K562 (cell line): ENCODE results near the gene ZNF385C. TPM values are rescaled to one million over a fixed set of nuclear protein-coding genes. Genes with fewer than 3 reads are reported as not detected.

ENCODE experiments used
- ATAC-seq: fragments of 200-7000 bp; cut with Tn5 transposase; 3 replicates; pipeline ENCODE4 v1.9.1; 2020; ENCODE audit warnings: moderate library complexity
- BruUV-seq: library from RNA; stranded (reverse); fragments of 400-500 nt; replicated peaks from 2 replicates; lab custom pipeline; 2021; lab: Mats Ljungman, UMichigan
- CTCF ChIA-PET: fragments of 300-600 bp; formaldehyde crosslinking; extraction: SDS; loops from one replicate; lab custom pipeline; 2021; ENCODE audit warnings: low intra/inter-chr PET ratio; lab: Yijun Ruan, JAX
- POLR2A ChIA-PET: fragments of 300-600, 350-650 bp; sonication (Branson Sonifier 250); formaldehyde crosslinking; extraction: SDS; loops from one replicate; lab custom pipeline; 2021; ENCODE audit warnings: antibody characterized with exemption, inconsistent platforms; lab: Yijun Ruan, JAX
- DNase-seq, 4 experiments: peaks; one replicate each; pipeline versions ENCODE4 v3.0.0 to v3.0.0-alpha.2; 2011 to 2018; ENCODE audit warnings: low spot score in 3 of 4, mixed read lengths in 3 of 4; ENCODE audit errors: extremely low read depth in 1 of 4
- FAIRE-seq: peaks from 2 replicates; lab custom pipeline; 2011; peaks lifted over from hg19 to GRCh38; lab: Jason Lieb, UNC
- H2AFZ ChIP-seq: 2 replicates; pipeline ENCODE4 v1.6.0; 2011; ENCODE audit warnings: low read depth, low read length, control low read depth, inconsistent platforms
- H3K27ac ChIP-seq: fragments of 200-600 bp; 3 replicates; pipeline ENCODE4 v1.8.0; 2011; ENCODE audit warnings: low read depth, mild to moderate bottlenecking, control low read depth, inconsistent platforms, low read length, moderate library complexity, mixed read lengths; ENCODE audit errors: extremely low read depth
- H3K27me3 ChIP-seq, 2 experiments: fragments of 300-600 bp in 1 of 2; 2 replicates in 1 of 2; 3 replicates in 1 of 2; pipeline versions ENCODE4 v1.6.0 to v1.8.0; 2011; ENCODE audit warnings: inconsistent platforms in 2 of 2, low read length in 2 of 2, mild to moderate bottlenecking in 1 of 2, mixed read lengths in 1 of 2, moderate library complexity in 1 of 2; ENCODE audit not compliant: control insufficient read depth in 2 of 2, insufficient read depth in 2 of 2
- H3K36me3 ChIP-seq: fragments of 300-600 bp; 3 replicates; pipeline ENCODE4 v1.8.0; 2011; ENCODE audit warnings: mild to moderate bottlenecking, low read length, inconsistent platforms; ENCODE audit not compliant: control insufficient read depth, insufficient read depth
- H3K4me1 ChIP-seq, 2 experiments: fragments of 200-600 bp in 1 of 2; replicated peaks in 1 of 2; 2 replicates in 1 of 2; 3 replicates in 1 of 2; pipeline versions ENCODE4 v1.5.1 to v1.8.0; 2011; ENCODE audit warnings: inconsistent platforms in 2 of 2, low read length in 2 of 2, mild to moderate bottlenecking in 1 of 2, mixed read lengths in 1 of 2, moderate library complexity in 1 of 2; ENCODE audit not compliant: control insufficient read depth in 2 of 2, insufficient read depth in 2 of 2
- H3K4me2 ChIP-seq: 2 replicates; pipeline ENCODE4 v1.6.1; 2011; ENCODE audit warnings: low read length, control low read depth, inconsistent platforms, mixed read lengths; ENCODE audit not compliant: insufficient read depth
- H3K4me3 ChIP-seq: fragments of 200-600 bp; sonication (generic), shearing (Covaris generic); 2 replicates; pipeline ENCODE4 v1.5.1; 2016; ENCODE audit warnings: control low read depth, inconsistent platforms
- H3K79me2 ChIP-seq: fragments of 200-600 bp; 3 replicates; pipeline ENCODE4 v1.8.0; 2011; ENCODE audit warnings: low read length, inconsistent platforms; ENCODE audit not compliant: control insufficient read depth, insufficient read depth
- H3K9ac ChIP-seq, 2 experiments: 2 replicates each; pipeline versions ENCODE4 v1.6.0 to v1.6.1; 2011; ENCODE audit warnings: low read depth in 2 of 2, low read length in 2 of 2, control low read depth in 1 of 2, inconsistent platforms in 1 of 2, mild to moderate bottlenecking in 1 of 2, mixed read lengths in 1 of 2; ENCODE audit not compliant: insufficient read depth in 1 of 2
- H3K9me1 ChIP-seq: one replicate; pipeline ENCODE4 v1.6.0; 2011; ENCODE audit warnings: inconsistent platforms, mild to moderate bottlenecking, low read length, moderate library complexity; ENCODE audit not compliant: control insufficient read depth, insufficient read depth
- H3K9me3 ChIP-seq: replicated peaks from 2 replicates; pipeline ENCODE4 v1.5.1; 2011; ENCODE audit warnings: low read depth, low read length, inconsistent platforms; ENCODE audit not compliant: control insufficient read depth, insufficient read depth
- H4K20me1 ChIP-seq: replicated peaks from 2 replicates; pipeline ENCODE4 v1.6.1; 2011; ENCODE audit warnings: low read length, inconsistent platforms, mixed read lengths; ENCODE audit not compliant: control insufficient read depth, insufficient read depth
- NFIC ChIP-seq: fragments of 450-650 bp; IDR thresholded peaks from 2 replicates; pipeline ENCODE4 v1.6.1; 2017; ENCODE audit warnings: mild to moderate bottlenecking, inconsistent platforms
- POLR2G ChIP-seq: fragments of 200-400 bp; formaldehyde crosslinking; IDR thresholded peaks from 2 replicates; pipeline ENCODE4 v1.6.1; 2017; ENCODE audit warnings: low read depth, mild to moderate bottlenecking, antibody characterized with exemption, low read length, moderate library complexity
- WGBS: fragments of 100-300 bp; shearing (Covaris generic); methylation state at CpG from one replicate; pipeline ENCODE4 v1.1.6; 2016; ENCODE audit warnings: low coverage, mixed read lengths; ENCODE audit not compliant: insufficient coverage; ENCODE audit errors: missing lambda C conversion rate; 5-methylcytosine and 5-hydroxymethylcytosine counted together
- in situ Hi-C: fragments of 300-500 bp; cut with MboI; formaldehyde crosslinking; loops from 4 replicates; pipeline ENCODE4 v1.15.0; 2018; ENCODE audit warnings: inconsistent platforms, mixed read lengths
- intact Hi-C: fragments of 100-400 bp; cut with micrococcal nuclease; formaldehyde crosslinking; loops from 2 replicates; pipeline ENCODE4 v1.14.2; 2022
- polyA plus RNA-seq, 8 experiments: library from polyadenylated mRNA; depleted of rRNA in 4 of 8; stranded (reverse) in 5 of 8; unstranded in 3 of 8; fragments of >200 nt; fragmentation: Nextera tagmentation in 2 of 8; fragmentation: Illumina TruSeq in 1 of 8; extraction: Ambion mirVana in 2 of 8; extraction: Trizol in 1 of 8; gene quantifications; 2 replicates each; pipeline versions ENCODE4 v1.2.1 to v1.2.3, GENCODE V29; 2011 to 2014; ENCODE audit warnings: inconsistent platforms in 1 of 8, missing spikeins in 1 of 8
- total RNA-seq, 7 experiments: library from RNA; depleted of rRNA in 6 of 7; stranded (reverse); fragments of >200 nt in 6 of 7; fragmentation: Illumina TruSeq in 2 of 7; extraction: Trizol in 2 of 7; gene quantifications; 2 replicates each; pipeline versions ENCODE4 v1.2.1 to v1.2.3, GENCODE V29; 2011 to 2021; ENCODE audit warnings: low replicate concordance in 1 of 7
- TF ChIP-seq, protein P1 (sequence below): fragments of 200-400 bp; formaldehyde crosslinking; IDR thresholded peaks from 2 replicates; pipeline ENCODE4 v1.6.1; 2017; ENCODE audit warnings: mild to moderate bottlenecking, low read depth, low read length, moderate library complexity

The ZNF385C gene
- total and polyA plus RNA-seq, 9 of the 15 experiments (the other 6 are each of a cell fraction or from before 2014, with no cell fraction given), result 0.03 to 0.35 (median 0.18) TPM; not detected in 1

DNA sequence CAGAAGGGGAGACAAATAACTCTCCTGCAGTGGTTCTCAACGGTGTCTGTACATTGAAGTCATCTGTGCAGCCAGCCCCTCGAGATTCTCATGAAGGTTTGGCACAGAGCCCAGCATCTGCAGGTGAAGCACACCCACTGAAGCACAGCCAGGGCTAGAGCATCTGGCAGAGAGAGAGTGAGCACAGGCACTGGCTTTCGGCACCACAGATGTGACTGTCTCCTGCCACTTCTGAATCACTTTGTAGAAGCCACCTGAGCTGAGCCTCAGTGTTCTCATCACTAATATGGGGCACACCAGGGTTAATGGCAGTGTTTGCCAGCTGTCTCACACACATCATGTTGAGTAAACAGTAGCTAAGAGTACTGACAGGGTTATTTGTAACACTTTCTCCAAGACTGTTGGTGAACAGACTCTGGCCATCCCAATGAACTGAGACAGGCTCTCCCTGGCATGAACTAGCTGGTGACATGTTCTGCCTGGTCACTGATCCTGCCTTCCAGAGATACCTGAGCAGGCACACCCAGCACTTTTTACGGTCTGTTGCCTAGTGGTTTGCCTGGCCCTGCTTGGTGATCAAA, 35.3 kb upstream of the ZNF385C start:
- TF ChIP-seq POLR2G (no peak), NFIC (peak; percentile 44)
- TF ChIP-seq, protein P1, sequence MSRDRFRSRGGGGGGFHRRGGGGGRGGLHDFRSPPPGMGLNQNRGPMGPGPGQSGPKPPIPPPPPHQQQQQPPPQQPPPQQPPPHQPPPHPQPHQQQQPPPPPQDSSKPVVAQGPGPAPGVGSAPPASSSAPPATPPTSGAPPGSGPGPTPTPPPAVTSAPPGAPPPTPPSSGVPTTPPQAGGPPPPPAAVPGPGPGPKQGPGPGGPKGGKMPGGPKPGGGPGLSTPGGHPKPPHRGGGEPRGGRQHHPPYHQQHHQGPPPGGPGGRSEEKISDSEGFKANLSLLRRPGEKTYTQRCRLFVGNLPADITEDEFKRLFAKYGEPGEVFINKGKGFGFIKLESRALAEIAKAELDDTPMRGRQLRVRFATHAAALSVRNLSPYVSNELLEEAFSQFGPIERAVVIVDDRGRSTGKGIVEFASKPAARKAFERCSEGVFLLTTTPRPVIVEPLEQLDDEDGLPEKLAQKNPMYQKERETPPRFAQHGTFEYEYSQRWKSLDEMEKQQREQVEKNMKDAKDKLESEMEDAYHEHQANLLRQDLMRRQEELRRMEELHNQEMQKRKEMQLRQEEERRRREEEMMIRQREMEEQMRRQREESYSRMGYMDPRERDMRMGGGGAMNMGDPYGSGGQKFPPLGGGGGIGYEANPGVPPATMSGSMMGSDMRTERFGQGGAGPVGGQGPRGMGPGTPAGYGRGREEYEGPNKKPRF, result no peak
- 55% methylated on average over 4 of the region's 4 CpGs for WGBS
- no TSS peak for BruUV-seq
- no peaks in the 10 kb centered on the region for H3K9me3 ChIP-seq
- FAIRE-seq (no peak), ATAC-seq (no peak), DNase-seq (no peak)
- H3K36me3 ChIP-seq, result peaks cover 91% of the 10 kb centered on the region
- CTCF ChIA-PET, result no interaction called here
- H3K4me3 ChIP-seq, result no peak overlapping the region
- in situ Hi-C loops, result no loop called here
- intact Hi-C loops, result no loop called here
- no peak overlapping the region; the same call in 2 of the 3 replicates for H3K27ac ChIP-seq
- H3K79me2 ChIP-seq, result peaks cover 70% of the 10 kb centered on the region
- H4K20me1 ChIP-seq, result peaks cover 3% of the 10 kb centered on the region; the same call in 1 of the 2 replicates
- peaks cover 8 to 9% of the 10 kb centered on the region in 2 experiments; a peak in 3 of 5 replicates for H3K4me1 ChIP-seq
- peaks cover 9% of the 10 kb centered on the region for H3K9me1 ChIP-seq
- H3K4me2 ChIP-seq, result no peak overlapping the region
- H2AFZ ChIP-seq, result no peak overlapping the region
- peak overlapping the region in 1 of 2 experiments; percentile 38; a peak in 1 of 4 replicates for H3K9ac ChIP-seq
- POLR2A ChIA-PET, result interaction anchor here (0.8 to 1.0 kb wide), 2 partner anchors 9 to 12 kb away, joined by 3 to 6 read pairs; partner anchors contain the start of gene KAT2A
- H3K27me3 ChIP-seq, result no peaks in the 10 kb centered on the region
